ENCODE data around the gene DCHS1. TPM values are rescaled to one million over a fixed set of nuclear protein-coding genes. Genes with fewer than 3 reads are reported as not detected.

The DCHS1 gene
- total and polyA plus RNA-seq, 2 of the 13 experiments (the other 11 are each of a cell fraction or from before 2014, with no cell fraction given) = under 0.01 to 0.03 TPM

- in situ Hi-C loops (cut with HindIII; ENCODE audit: extremely low pct_ligation_motif_present, low pct_unique_long_range_greater_than_20kb) = no loop called here
- no peak overlapping the region for H3K9ac ChIP-seq (ENCODE audit: insufficient read depth, low read depth, low read length)
These were observed 12.7 kb downstream of the DCHS1 start for GRCh38 chr11:6642957-6643356.

GRCh38 chr11:6640985-6641701 lies 14.5 kb downstream of the DCHS1 start:
- Histone ChIP-seq H4K20me1 (ENCODE audit: insufficient read depth, low read length) (no peaks in the 10 kb centered on the region), H3K27me3 (ENCODE audit: control insufficient read depth in 1 of 2, insufficient read depth in 2 of 2, low read length in 2 of 2) (peaks cover 3 to 70% of the 10 kb centered on the region in 2 experiments; a peak in 3 of 5 replicates), H3K4me1 (ENCODE audit: insufficient read depth, low read length) (peaks cover 30% of the 10 kb centered on the region), H3K27ac (ENCODE audit: extremely low read length, insufficient read depth, low read length) (no peak overlapping the region), H3K4me2 (ENCODE audit: low read depth, low read length) (no peak overlapping the region), H3K4me3 (replicated peaks in 1 of 3; ENCODE audit: insufficient read depth in 1 of 3, low read depth in 2 of 3, low read length in 3 of 3) (no peak overlapping the region), H3K79me2 (ENCODE audit: insufficient read depth, low read length) (no peaks in the 10 kb centered on the region), H3K9me3 (ENCODE audit: low read length) (no peaks in the 10 kb centered on the region), H3K9ac (ENCODE audit: insufficient read depth, low read depth, low read length) (no peak overlapping the region), H2AFZ (ENCODE audit: low read length) (no peak overlapping the region), H3K36me3 (replicated peaks in 1 of 2; ENCODE audit: control insufficient read depth in 1 of 2, insufficient read depth in 2 of 2, low read length in 2 of 2) (no peaks in the 10 kb centered on the region)
- ATAC-seq = no peak
- DNase-seq (ENCODE audit: low spot score) = no peak
- no CpG with 5 or more reads among the region's 26 CpGs for WGBS (ENCODE audit: low lambda C conversion rate)
- no peak for FAIRE-seq
- CTCF ChIA-PET (ENCODE audit: low intra/inter-chr PET ratio, low total read pairs) = no interaction called here
- POLR2A ChIA-PET = no interaction called here
- TF ChIP-seq CHD2 (IDR thresholded peaks at IDR 0.05; ENCODE audit: low read depth, low read length) (no peak), TFDP2 (CRISPR knock-in tag; IDR thresholded peaks at IDR 0.05) (no peak), SMC3 (IDR thresholded peaks at IDR 0.05; ENCODE audit: low read length) (no peak), NAIF1 (CRISPR knock-in tag; IDR thresholded peaks at IDR 0.05; ENCODE audit: borderline replicate concordance) (no peak)
- no TSS peak for BruUV-seq (replicated peaks)
- intact Hi-C loops (cut with micrococcal nuclease; ENCODE audit: unreplicated experiment) (no loop called here), in situ Hi-C loops (cut with HindIII; ENCODE audit: extremely low pct_ligation_motif_present, low pct_unique_long_range_greater_than_20kb) (no loop called here)

More at GRCh38 chr11:6642957-6643356, 12.7 kb downstream of the DCHS1 start:
- H3K9me3 ChIP-seq (ENCODE audit: low read length) = no peaks in the 10 kb centered on the region
- DNase-seq (ENCODE audit: low spot score) (no peak), FAIRE-seq (no peak), ATAC-seq (no peak)
- no peak overlapping the region for H3K4me2 ChIP-seq (ENCODE audit: low read depth, low read length)
- peaks cover 14% of the 10 kb centered on the region for H3K4me1 ChIP-seq (ENCODE audit: insufficient read depth, low read length)
- no peak overlapping the region for H2AFZ ChIP-seq (ENCODE audit: low read length)
- peaks cover 4 to 83% of the 10 kb centered on the region in 2 experiments; a peak in 3 of 5 replicates for H3K27me3 ChIP-seq (ENCODE audit: control insufficient read depth in 1 of 2, insufficient read depth in 2 of 2, low read length in 2 of 2)
- CTCF ChIA-PET (ENCODE audit: low intra/inter-chr PET ratio, low total read pairs) = no interaction called here
- H3K36me3 ChIP-seq (replicated peaks in 1 of 2; ENCODE audit: control insufficient read depth in 1 of 2, insufficient read depth in 2 of 2, low read length in 2 of 2) = no peaks in the 10 kb centered on the region
- no peak overlapping the region for H3K27ac ChIP-seq (ENCODE audit: extremely low read length, insufficient read depth, low read length)
- no peak overlapping the region for H3K4me3 ChIP-seq (replicated peaks in 1 of 3; ENCODE audit: insufficient read depth in 1 of 3, low read depth in 2 of 3, low read length in 3 of 3)
- POLR2A ChIA-PET = no interaction called here
- intact Hi-C loops (cut with micrococcal nuclease; ENCODE audit: unreplicated experiment) = no loop called here
- WGBS (ENCODE audit: low lambda C conversion rate) = 17% methylated on average over 7 of the region's 7 CpGs
- no peaks in the 10 kb centered on the region for H3K79me2 ChIP-seq (ENCODE audit: insufficient read depth, low read length)
- TF ChIP-seq KLF11 (CRISPR knock-in tag; IDR thresholded peaks at IDR 0.05) (no peak), ZNF570 (CRISPR knock-in tag; IDR thresholded peaks at IDR 0.05; ENCODE audit: borderline replicate concordance) (no peak), ZNF3 (CRISPR knock-in tag; IDR thresholded peaks at IDR 0.05) (no peak), ZNF501 (CRISPR knock-in tag; IDR thresholded peaks at IDR 0.05) (no peak), IRX3 (CRISPR knock-in tag; IDR thresholded peaks at IDR 0.05; ENCODE audit: borderline replicate concordance, low read depth) (no peak), FOXO1 (CRISPR knock-in tag; IDR thresholded peaks at IDR 0.05) (no peak), BORCS8-MEF2B (CRISPR knock-in tag; IDR thresholded peaks at IDR 0.05) (no peak), HDAC6 (IDR thresholded peaks at IDR 0.05; ENCODE audit: low read depth, low read length) (no peak), ZNF367 (CRISPR knock-in tag; IDR thresholded peaks at IDR 0.05; ENCODE audit: borderline replicate concordance) (no peak), LCORL (IDR thresholded peaks at IDR 0.05) (no peak), LCORL (CRISPR knock-in tag; IDR thresholded peaks at IDR 0.05) (no peak)
- BruUV-seq (replicated peaks) = no TSS peak
- H4K20me1 ChIP-seq (ENCODE audit: insufficient read depth, low read length) = no peaks in the 10 kb centered on the region
